ENCODE measurements around the gene REEP5. TPM values are rescaled to one million over a fixed set of nuclear protein-coding genes. Genes with fewer than 3 reads are reported as not detected.
A peak's percentile ranks its signal among the peaks of the same experiment; 100 is the strongest.

The REEP5 gene
- total and polyA plus RNA-seq, 5 experiments from 2014 or later: 33.1 to 59.2 (median 35.5) TPM

DNA sequence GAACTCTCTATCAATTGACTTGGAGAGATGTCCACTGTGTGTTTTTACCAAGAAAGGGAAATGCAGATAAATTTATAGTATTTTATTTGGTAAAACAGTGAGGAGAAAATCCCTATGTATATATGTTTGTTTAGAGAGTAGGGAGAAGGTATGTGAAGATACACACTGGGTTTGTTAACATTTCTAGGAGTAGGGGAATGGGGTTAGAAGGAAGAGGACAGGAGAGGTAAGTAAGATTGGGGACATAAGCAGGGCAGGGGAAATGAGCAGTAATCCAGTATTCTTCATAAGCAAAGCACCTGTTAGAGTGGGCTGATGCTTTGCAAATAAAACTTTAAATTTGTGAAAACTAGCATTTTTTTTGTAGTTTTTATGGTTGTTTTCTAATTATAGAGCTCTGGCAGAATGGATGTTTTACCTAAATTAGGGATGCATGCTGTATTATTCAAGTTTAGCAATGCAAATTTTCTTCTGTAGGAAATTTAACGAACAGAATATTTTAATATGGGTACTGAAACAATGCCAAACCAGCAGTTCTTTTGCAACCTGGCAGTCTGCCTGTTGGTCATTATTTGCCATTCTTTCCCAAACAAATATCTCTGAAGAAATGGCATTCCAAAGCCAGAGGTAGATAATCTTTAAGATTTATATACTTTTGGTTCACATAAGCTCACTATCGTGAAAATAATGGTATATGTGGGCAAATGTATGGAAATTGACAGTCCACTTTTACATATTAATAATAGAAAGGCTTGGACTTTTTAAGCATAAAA, 35.2 kb upstream of the REEP5 start:
- Mint-ChIP-seq H3K27ac (no peak overlapping the region), H3K4me3 (no peak overlapping the region), H3K9me3 (peaks cover 0 to 2% (median 0%) of the 10 kb centered on the region in 9 donors), H3K36me3 (no peaks in the 10 kb centered on the region), H3K27me3 (no peaks in the 10 kb centered on the region), H3K4me1 (peaks cover 0 to 6% (median 4%) of the 10 kb centered on the region in 4 donors)
- POLR2A ChIA-PET: interaction anchor here (0.7 kb wide), 1 partner anchor 828 kb away, joined by 3 read pairs; no protein-coding TSS in a partner anchor
- ATAC-seq (no peak), DNase-seq (no peak)

DNA sequence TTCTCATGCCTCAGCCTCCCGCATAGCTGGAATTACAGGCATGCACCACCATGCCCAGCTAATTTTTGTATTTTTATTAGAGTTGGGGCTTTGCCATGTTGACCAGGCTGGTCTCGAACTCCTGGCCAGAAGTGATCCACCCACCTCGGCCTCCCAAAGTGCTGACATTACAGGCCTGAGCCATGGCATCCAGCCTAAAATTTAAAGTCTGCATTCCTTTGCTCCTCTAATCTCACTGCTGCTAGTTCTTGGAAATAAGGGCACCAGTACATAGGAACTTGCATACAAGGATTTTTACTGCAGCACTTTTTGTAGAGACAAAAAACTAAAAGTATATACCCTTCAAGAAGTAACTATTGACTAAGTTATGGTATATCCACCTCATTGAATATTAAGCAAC, 34.6 kb upstream of the REEP5 start:
- no peak for DNase-seq
- Mint-ChIP-seq H3K9me3 (peaks cover 0 to 2% (median 0%) of the 10 kb centered on the region in 9 donors), H3K27me3 (no peaks in the 10 kb centered on the region), H3K4me3 (no peak overlapping the region), H3K27ac (no peak overlapping the region), H3K4me1 (peaks cover 0 to 6% (median 4%) of the 10 kb centered on the region in 4 donors), H3K36me3 (no peaks in the 10 kb centered on the region)
- ATAC-seq: no peak
- POLR2A ChIA-PET: no interaction called here

DNA sequence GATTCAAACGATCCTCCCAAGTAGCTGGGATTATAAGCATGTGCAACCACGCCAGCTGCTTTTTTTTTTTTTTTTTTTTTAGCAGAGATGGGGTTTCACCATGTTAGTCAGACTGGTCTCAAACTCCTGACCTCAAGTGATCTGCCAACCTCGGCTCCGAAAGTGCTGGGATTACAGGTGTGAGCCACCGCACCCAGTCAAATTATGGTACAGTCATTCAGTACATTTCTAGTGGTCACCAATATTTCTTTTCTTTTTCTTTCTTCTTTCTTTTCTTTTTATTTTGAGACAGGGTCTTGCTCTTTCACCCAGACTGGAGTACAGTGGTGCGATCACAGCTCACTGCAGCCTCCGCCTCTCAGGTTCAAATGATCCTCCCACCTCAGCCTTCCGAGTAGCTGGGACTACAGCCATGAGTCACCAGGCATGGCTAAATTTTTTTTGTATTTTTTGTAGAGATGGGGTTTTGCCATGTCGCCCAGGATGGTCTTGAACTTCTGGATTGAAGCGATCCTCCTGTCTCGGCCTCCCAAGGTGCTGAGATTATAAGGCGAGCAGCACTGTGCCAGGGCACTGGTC, 29.2 kb upstream of the REEP5 start:
- Mint-ChIP-seq H3K4me1 (peaks cover 0 to 5% (median 2%) of the 10 kb centered on the region in 4 donors), H3K27ac (no peak overlapping the region), H3K9me3 (peaks cover 0 to 2% (median 0%) of the 10 kb centered on the region in 9 donors), H3K36me3 (no peaks in the 10 kb centered on the region), H3K4me3 (no peak overlapping the region), H3K27me3 (no peaks in the 10 kb centered on the region)
- POLR2A ChIA-PET: no interaction called here
- DNase-seq: no peak
- ATAC-seq: no peak

DNA sequence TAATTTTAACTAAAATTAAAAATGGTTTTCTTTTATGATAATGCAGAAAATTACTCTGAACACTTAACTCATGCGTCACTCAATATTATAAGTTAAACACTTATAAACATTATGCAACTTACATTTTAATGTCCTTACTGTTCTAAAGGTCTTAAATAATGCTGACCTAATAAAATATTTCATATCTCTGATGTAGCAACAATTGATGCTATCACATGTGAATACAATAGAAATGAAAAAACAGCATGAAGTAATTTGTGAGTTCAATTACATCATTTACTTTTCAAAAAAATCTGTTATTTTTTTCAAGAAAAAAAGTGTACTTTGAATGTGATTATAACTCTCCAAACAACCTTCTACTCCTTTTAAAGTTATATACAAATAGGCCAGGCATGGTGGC, 26.4 kb upstream of the REEP5 start:
- DNase-seq: no peak
- ATAC-seq: no peak

DNA sequence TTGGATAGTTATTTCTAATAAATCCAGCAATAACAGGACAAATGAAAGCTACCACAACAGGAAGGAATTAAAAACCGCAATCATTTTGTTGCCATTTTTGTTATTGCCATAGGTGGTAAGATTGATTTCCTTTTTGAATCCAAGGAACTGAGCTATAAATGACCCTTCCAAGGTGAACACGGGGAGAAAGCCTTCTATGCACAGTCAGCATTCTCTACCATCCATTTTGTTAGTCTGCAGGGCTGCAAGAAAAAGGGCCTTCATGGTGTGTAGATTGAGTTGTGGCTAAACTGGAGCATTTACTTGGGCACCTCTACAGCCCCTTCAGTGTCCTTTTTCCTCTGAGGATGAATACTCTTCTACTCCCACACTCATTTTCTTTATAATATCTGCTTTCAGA, 18.6 kb upstream of the REEP5 start:
- no peaks in the 10 kb centered on the region for H3K36me3 Mint-ChIP-seq
- DNase-seq (no peak), ATAC-seq (no peak)
- no peaks in the 10 kb centered on the region for H3K27me3 Mint-ChIP-seq
- POLR2A ChIA-PET: interaction anchor here (0.6 to 1.7 kb wide), 3 partner anchors 16 to 655 kb away, joined by 3 to 5 read pairs (median 4); partner anchors contain the start of gene DCP2
- no peak overlapping the region for H3K27ac Mint-ChIP-seq
- peaks cover 0 to 1% (median 0%) of the 10 kb centered on the region in 4 donors for H3K4me1 Mint-ChIP-seq
- no peak overlapping the region for H3K4me3 Mint-ChIP-seq
- H3K9me3 Mint-ChIP-seq: no peaks in the 10 kb centered on the region

More for the DNA sequence above, 26.4 kb upstream of the REEP5 start:
- Mint-ChIP-seq H3K27me3 (no peaks in the 10 kb centered on the region), H3K36me3 (no peaks in the 10 kb centered on the region), H3K9me3 (peaks cover 0 to 2% (median 0%) of the 10 kb centered on the region in 9 donors), H3K27ac (no peak overlapping the region), H3K4me3 (no peak overlapping the region), H3K4me1 (peaks cover 0 to 8% (median 4%) of the 10 kb centered on the region in 4 donors)
- POLR2A ChIA-PET: interaction anchor here (0.6 kb wide), 1 partner anchor 14 kb away, joined by 3 read pairs; no protein-coding TSS in a partner anchor

DNA sequence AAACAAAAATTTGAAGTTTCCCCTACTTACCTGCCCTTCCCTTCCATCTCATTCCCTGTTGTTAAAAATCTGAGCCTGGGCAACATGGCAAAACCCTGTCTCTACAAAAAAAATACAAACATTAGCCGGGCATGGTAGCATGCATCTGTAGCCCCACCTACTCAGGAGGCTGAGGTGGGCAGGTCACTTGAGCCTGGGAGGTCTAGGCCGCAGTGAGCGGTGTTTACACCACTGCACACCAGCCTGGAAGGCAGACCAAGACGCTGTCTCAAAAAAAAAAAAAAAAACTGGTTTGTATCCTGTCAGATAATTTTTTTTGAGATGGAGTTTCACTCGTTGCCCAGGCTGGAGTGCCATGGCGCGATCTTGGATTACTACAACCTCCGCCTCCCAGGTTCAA, 16.3 kb upstream of the REEP5 start:
- peaks cover 0 to 1% (median 0%) of the 10 kb centered on the region in 9 donors for H3K9me3 Mint-ChIP-seq
- H3K27me3 Mint-ChIP-seq: no peaks in the 10 kb centered on the region
- no peaks in the 10 kb centered on the region for H3K36me3 Mint-ChIP-seq
- no peak overlapping the region for H3K27ac Mint-ChIP-seq
- POLR2A ChIA-PET: no interaction called here
- H3K4me1 Mint-ChIP-seq: peaks cover 0 to 4% (median under 1%) of the 10 kb centered on the region in 4 donors
- no peak overlapping the region for H3K4me3 Mint-ChIP-seq
- ATAC-seq: no peak
- DNase-seq: no peak

DNA sequence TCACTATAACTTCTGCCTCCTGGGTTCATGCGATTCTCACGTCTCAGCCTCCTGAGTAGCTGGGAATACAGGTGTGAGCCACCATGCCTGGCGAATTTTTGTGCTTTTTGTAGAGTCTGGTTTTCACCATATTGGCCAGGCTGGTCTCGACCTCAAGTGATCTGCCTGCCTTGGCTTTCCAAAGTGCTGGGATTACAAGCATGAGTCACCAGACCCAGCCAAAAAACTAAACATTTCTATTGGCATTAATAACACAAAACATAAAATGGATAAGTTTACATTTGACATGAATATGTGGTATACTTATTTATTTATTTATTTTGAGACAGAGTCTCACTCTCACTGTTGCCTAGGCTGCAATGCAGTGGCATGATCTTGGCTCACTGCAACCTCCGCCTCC, 13.6 kb upstream of the REEP5 start:
- Mint-ChIP-seq H3K27me3 (no peaks in the 10 kb centered on the region), H3K4me3 (no peak overlapping the region), H3K36me3 (no peaks in the 10 kb centered on the region), H3K4me1 (peaks cover 10 to 20% (median 11%) of the 10 kb centered on the region in 4 donors), H3K9me3 (peaks cover 0 to 1% (median 0%) of the 10 kb centered on the region in 9 donors), H3K27ac (no peak overlapping the region)
- no peak for DNase-seq
- ATAC-seq: no peak
- POLR2A ChIA-PET: no interaction called here

DNA sequence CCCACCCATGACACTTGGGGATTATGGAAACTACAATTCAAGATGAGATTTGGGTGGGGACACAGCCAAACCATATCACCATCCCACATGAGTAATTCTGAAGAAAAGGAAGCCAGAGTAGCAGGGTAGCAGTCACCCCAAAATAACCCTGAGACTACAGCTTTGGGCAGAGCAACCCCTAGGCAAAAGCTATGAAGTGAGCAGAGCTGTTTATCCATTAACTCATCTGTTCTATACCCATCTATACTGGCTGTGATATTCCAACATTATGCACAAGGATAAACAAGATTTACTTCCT, 12.3 kb upstream of the REEP5 start:
- Mint-ChIP-seq H3K36me3 (no peaks in the 10 kb centered on the region), H3K9me3 (peaks cover 0 to 1% (median 0%) of the 10 kb centered on the region in 9 donors), H3K27me3 (no peaks in the 10 kb centered on the region), H3K27ac (peak overlapping the region in 1 of 10 donors; percentile 58), H3K4me1 (peaks cover 16 to 32% (median 24%) of the 10 kb centered on the region in 4 donors), H3K4me3 (no peak overlapping the region)
- POLR2A ChIA-PET: interaction anchor here (0.8 to 1.8 kb wide), 2 partner anchors 14 to 42 kb away, joined by 3 to 6 read pairs; partner anchors contain the start of gene DCP2
- no peak for ATAC-seq
- DNase-seq: no peak

DNA sequence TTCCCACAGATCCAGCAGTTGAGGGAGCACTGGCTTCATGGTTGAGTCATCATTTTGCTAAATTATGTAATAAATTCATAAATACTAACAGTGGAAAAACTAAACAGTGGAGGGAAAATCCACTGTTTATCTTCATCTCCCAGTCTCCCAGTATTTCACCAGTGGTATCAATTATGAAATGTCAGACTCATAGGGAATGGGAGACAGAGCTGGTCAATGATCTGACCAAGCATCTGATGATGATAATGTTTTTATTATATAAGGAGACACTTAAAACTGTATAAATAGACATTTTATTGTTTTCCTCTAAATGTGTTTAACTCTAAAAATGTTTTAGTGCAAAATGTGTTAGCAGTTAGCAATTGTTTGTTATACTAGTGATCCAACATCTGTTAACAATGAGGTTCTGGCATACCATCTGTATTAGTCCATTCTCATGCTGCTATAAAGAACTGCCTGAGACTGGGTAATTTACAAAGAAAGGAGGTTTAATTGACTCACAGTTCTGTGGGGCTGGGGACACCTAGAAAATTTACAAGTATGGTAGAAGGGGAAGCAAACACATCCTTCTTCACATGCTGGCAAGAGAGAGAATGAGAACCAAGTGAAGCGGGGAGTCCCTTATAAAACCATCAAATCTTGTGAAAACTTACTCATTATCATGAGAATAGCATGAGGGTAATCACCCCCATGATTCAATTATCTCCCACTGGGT, 11.8 kb upstream of the REEP5 start:
- no peaks in the 10 kb centered on the region for H3K36me3 Mint-ChIP-seq

DNA sequence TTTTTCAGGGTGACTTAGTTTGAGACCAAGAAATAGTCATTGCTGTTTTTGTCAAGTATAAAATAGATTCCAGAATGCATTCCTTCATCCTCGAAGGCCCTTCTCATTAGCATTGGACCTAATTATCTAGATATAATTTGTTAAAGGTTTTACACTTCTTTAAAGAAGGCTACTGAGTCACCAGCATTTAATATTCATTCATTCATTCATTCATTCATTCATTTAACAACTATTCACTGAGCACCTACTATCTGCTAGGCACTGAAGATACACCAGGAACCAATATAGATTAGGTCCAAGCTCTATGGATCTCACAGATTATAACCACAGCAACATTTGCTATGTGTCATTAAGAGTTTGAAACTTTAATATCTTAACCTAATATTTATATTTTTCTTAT, 11.1 kb upstream of the REEP5 start:
- H3K9me3 Mint-ChIP-seq: peaks cover 0 to 1% (median 0%) of the 10 kb centered on the region in 9 donors
- ATAC-seq (no peak), DNase-seq (no peak)
- POLR2A ChIA-PET: no interaction called here
- no peak overlapping the region for H3K4me3 Mint-ChIP-seq
- H3K4me1 Mint-ChIP-seq: peaks cover 17 to 44% (median 34%) of the 10 kb centered on the region in 4 donors
- no peaks in the 10 kb centered on the region for H3K27me3 Mint-ChIP-seq
- H3K36me3 Mint-ChIP-seq: no peaks in the 10 kb centered on the region
- no peak overlapping the region for H3K27ac Mint-ChIP-seq

More for the DNA sequence above, 11.8 kb upstream of the REEP5 start:
- DNase-seq (no peak), ATAC-seq (no peak)
- Mint-ChIP-seq H3K27ac (peak overlapping the region in 1 of 10 donors; percentile 58), H3K4me3 (no peak overlapping the region), H3K4me1 (peaks cover 18 to 37% (median 28%) of the 10 kb centered on the region in 4 donors), H3K27me3 (no peaks in the 10 kb centered on the region), H3K9me3 (peaks cover 0 to 1% (median 0%) of the 10 kb centered on the region in 9 donors)
- POLR2A ChIA-PET: interaction anchor here (0.8 to 1.8 kb wide), 2 partner anchors 15 to 42 kb away, joined by 3 to 6 read pairs; partner anchors contain the start of gene DCP2

DNA sequence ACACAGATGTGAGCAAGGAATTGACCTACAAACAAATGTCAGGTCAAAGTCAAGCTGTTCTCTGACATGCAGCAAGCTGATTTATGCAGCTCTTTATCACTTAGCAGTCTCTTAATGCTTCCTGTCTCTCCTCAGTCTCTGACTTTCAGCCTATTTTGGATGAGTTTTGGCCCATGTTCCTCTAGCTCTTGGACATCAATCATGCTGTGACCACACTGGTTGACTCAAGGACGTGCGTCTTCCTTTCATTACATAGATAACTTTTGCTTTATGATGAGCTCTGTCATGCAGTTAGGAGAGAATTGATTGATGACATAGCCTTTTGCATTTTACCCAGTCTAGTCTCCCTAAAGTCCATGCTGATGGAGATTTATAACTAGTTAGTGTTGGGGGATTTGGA, 9.4 kb upstream of the REEP5 start:
- Mint-ChIP-seq H3K27ac (peak overlapping the region in 1 of 10 donors; percentile 74), H3K36me3 (no peaks in the 10 kb centered on the region), H3K4me3 (peak overlapping the region in 1 of 10 donors; percentile 17), H3K27me3 (no peaks in the 10 kb centered on the region), H3K9me3 (peaks cover 0 to 1% (median 0%) of the 10 kb centered on the region in 9 donors), H3K4me1 (peaks cover 17 to 58% (median 37%) of the 10 kb centered on the region in 4 donors)
- no peak for ATAC-seq
- POLR2A ChIA-PET: interaction anchor here (2.2 kb wide), 1 partner anchor 10 kb away, joined by 19 read pairs; the partner anchor contains the start of gene REEP5
- no peak for DNase-seq

DNA sequence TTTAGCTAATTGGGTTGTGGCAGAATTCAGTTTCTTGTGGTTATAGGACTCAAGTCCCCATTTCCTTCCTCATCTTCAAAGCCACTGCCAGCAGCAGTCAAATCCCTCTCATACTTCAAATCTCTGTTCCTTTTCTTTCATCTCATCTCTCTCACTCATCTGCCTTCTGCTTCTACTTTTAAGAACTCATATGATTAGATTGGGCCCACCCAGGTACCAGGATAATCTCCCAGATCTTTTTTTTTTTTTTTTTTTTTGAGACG, 8.0 kb upstream of the REEP5 start:
- peak overlapping the region; percentile 13 to 80 (median 56) for H3K4me3 Mint-ChIP-seq
- no peaks in the 10 kb centered on the region for H3K36me3 Mint-ChIP-seq
- H3K4me1 Mint-ChIP-seq: peaks cover 17 to 64% (median 38%) of the 10 kb centered on the region in 4 donors
- peak overlapping the region in 7 of 10 donors; percentile 3 to 74 (median 18) for H3K27ac Mint-ChIP-seq
- DNase-seq: peak in 7 of 10 donors; percentile 13 to 80 (median 47)
- POLR2A ChIA-PET: interaction anchor here (0.6 to 2.2 kb wide), 3 partner anchors 9 to 57 kb away, joined by 4 to 19 read pairs (median 8); partner anchors contain the start of genes DCP2 and REEP5
- H3K27me3 Mint-ChIP-seq: no peaks in the 10 kb centered on the region
- peak; percentile 91 to 94 for ATAC-seq
- H3K9me3 Mint-ChIP-seq: peaks cover 0 to 1% (median 0%) of the 10 kb centered on the region in 9 donors
